Muscle of arm (tissue), 12 donors: ENCODE data around the gene CNPY4. TPM values are rescaled to one million over a fixed set of nuclear protein-coding genes. Genes with fewer than 3 reads are reported as not detected.

Experiments used
- DNase-seq: peaks from one replicate; pipeline ENCODE4 v3.0.0-alpha.2; 2013
- polyA plus RNA-seq, 12 donors: library from polyadenylated mRNA; unstranded; fragments of 120-200 nt; gene quantifications; one replicate each; pipeline ENCODE4 v1.2.1, GENCODE V29; 2013; ENCODE audit not compliant: insufficient read length in 12 of 12

Gene CNPY4
- polyA plus RNA-seq, 12 donors, result 28.6 to 50.9 (median 38.8) TPM; not detected in 1

DNA sequence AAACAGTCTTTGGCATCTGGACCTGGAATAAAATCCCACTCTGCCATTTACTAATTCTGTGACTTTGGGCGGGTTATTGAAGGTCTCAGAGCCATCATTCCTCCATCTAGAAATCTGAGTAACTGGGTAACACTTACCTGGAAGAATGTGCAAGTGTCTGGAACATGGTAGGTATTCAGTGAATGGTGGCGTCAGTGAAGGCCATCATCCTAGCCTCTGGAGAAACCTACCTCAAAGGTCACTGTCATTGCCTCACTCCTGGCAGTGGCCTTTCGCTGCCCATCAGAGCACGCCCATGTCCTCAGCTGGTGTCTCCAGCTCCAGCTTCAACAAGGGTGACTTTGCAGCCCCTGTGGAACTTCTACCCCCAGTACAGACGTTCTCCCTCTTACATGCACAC is 44.4 kb downstream of the CNPY4 start:
- no peak for DNase-seq

DNA sequence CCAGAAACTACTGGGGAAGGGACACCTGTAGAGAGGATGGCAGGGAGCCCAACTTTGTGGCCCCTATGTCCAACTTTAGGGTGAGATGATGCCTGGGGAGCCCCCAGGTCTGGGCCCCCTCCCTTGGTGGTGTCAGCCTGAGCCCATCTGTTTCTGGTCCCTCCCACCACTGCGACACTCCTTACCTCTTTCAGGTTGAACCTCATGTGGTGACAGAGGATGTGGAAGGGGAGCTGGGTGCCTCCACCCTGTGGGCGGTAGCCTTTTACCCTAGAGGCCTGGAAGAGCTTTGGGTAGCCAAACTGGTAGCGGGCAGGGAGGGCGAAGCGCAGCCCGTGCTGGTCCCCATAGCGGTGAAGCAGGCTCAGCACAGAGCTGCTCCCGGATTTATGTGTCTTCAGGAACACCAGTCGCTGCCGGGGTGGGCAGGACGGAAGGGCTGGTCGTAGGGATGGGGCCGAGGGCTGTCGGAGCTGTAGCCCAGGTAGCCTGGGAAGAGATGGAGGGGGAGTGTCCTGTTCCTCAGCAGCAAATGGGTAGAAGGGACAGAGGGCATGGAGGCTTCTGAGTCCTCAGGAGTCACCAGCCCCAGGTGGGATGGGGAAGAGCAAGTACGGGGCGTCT is 47.0 kb downstream of the CNPY4 start:
- DNase-seq, result no peak

DNA sequence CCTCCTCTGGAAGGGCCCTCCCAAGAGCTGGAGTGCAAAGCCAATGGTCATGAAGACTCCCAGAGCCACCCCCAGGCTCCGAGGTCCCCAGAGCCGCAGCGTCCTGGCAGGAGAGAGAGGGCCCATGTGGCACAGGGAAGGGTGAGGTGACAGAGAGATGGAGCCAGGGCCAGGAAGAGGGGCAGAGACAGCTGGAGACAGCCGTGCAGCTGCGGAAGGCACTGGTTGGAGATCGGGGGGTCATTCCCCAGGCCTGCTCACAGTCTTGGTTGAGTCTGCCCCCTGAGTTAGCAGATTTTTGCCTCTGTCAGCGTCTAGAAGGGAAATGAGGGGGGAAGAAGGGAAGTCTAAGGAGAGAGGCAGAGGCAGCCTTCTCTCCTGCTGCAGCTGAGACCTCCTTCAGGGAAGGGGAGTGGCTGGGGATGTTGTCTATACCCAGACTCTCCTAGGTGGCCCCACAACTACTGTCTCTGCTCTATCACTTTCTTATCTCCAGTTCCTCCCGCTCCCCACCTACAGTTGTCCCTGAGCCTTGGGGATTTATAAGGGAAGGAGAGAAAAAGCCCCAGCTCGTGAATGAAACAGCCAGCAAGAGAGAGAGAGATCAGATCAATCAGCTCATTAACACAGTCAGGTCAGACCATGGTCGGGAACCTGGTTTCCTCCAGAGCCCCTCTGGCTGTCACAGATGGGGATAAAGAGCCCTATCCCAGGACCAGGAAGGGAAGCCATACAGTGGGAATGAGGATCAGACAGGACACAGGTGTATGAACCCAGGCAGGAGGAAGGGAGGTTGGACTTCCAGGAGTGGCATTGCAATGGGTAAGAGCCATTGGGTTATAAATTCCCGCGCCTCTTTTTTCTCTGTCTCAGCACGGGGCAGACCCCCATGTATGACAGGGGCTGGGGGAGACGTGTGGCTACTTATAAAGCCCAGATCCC is 47.8 kb downstream of the CNPY4 start:
- DNase-seq, result no peak

DNA sequence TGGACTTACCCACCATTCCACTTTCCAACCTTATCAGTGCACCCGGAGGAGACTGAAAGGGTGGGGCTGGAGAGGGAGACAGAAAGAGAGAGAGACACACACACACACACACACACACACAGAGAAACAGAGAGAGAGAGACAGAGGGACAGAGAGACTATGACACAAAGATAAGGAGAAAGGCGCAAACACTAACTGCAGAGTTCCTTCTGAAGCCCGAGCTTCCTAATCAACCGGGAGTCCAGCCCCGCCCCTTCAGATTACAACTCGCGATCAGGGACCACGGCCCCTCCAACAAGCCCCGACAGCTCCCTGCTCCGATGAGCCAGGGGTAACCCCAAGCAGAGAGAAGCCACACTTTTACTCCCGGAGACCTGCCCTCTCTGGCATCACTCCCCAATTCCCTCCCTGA is 48.5 kb downstream of the CNPY4 start:
- peak; percentile 48 for DNase-seq

DNA sequence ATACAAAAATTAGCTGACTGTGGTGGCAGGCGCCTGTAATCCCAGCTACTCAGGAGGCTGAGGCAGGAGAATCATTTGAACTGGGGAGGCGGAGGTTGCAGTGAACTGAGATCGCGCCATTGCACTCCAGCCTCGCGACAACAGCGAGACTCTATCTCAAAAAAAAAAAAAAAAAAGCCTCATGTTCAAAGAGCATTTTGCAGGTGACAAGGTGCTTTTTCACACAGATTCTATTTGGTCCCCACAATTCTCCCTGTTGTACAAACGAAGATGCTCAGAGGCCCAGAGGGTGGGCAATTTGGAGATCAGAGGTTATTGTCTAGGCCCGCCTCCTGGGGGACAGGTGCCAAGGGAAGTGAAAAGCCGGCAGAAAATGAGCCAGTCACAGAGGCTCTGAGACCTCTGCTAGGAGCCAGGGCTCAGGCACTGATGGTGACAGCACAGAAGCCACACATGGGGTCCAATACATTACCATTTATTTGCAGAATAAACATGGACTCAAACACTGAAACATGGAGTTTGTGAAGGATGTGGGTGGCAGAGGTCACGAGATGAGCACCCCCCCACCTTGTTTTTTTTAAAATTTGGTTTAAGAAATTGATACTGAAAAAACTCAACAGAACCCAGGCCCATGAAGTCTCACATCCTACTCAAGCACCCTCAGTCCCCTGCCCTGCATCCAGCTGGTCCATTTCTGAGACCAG is 49.9 kb downstream of the CNPY4 start:
- no peak for DNase-seq

DNA sequence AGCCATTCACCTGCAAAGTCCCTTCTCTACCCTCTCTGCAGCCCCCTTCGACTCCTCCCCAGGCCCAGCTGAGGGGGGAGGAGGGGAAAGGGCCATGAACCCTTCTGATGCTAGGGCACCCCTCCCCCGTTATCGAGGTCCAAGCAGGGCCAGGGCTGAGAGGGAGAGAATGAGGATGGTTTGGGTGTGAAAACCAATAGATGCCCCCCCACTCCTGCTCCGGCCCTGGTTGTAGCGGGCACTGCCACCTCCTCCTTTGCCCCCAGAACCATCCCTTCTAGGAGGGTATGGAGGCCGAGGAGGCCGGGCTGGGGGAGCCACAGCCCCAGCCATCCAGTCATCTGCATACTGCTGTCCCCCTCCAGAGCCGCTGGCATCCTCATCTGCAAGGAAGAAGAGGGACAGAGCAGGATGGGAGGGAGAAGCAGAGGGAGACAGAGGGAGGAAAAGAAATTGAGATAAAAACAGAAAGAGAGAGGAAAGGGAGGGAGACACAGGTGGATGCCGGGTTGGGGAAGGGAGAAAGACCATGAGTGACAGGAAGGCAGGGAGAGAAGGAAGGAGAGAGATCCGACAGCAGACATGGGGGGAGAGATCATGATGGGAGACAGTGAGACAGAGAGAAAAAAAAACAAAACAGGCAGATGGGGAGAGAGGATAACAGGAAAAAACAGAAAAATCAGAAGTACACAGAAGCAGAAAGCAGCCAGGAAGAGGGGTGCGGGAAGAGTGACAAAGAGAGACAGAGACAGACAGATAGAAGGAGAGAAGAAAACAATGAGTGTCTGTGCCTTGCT is 50.9 kb downstream of the CNPY4 start:
- no peak for DNase-seq

DNA sequence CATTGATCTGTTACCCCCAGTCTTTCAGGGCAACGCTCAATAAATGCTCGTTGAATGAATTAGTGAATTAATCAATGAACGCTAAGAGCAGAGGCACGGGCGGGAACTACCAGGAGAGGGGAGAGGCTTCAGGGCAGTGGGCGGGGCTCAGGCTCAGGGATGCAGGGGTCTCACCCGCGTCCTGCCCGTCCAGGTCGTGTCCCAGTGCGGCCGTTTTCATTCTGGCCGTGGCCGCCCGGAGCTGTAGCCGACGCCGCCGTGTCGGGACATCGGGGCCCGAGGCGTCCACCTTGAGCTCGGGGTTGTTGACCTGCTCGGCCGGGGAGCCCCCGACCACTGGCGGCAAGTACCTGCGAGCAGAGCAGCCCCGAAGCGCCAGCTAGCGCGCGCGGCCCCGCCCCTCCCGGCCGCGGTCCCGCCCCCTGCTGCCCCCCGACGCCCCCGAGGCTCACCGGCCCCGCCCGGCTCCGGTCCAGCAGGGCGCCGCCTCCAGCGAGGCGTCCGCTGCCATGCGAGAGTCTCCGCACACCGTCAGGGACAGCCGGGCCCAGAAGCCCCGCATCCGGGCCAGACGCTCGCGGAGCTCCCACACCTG is 51.8 kb downstream of the CNPY4 start:
- DNase-seq, result no peak

DNA sequence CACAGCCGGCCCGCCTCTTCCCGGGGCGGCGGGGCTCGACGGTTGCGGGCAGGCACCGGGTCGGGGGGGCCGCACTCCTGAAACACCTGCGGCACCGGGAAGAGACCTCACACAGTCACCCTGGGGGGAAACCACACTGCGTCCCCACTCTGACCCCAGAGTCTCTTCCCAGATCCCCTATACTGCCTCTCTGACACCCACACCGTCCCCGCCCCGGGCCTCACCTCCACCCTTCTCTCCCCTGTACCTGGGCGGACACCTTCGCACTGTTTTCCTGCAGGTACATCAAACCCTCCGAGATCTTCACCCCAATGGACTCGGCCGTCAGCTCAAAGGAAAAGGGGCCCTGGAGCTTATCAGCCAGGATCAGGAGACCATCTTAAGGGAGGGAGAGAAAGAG is 52.4 kb downstream of the CNPY4 start:
- DNase-seq, result no peak

DNA sequence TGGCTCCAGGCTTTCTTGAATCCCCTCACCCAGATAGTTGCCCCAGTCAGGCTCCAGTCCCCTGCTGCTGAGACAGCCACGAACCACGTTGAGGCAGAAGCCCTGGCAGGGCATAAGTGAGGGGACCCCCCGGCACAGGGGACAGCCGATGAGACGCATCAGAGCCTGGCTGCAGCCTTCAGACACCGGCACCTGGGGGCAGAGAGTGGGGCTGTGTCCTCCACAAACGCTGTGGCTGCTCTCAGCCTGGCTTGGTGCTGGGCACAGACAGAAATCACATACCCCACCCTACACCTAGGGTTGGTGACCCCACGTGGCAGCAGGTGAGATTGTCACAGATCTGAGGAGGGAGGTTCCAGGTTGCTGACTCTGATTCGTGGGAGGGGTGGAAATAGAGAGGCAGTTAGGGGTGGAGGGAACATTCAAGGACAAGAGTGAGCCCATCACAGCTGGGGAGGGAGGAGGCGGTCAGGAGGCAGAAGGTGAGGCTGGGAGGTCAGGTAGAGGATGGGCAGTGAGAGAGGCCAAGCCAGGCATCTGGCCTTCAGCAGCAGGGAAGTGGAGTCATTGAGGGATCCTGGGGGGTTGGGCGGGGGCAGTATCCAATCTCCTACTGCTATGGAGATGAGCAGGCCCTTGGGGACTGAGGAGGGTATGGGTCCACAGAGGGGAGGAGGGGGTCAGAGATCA is 54.5 kb downstream of the CNPY4 start:
- no peak for DNase-seq

DNA sequence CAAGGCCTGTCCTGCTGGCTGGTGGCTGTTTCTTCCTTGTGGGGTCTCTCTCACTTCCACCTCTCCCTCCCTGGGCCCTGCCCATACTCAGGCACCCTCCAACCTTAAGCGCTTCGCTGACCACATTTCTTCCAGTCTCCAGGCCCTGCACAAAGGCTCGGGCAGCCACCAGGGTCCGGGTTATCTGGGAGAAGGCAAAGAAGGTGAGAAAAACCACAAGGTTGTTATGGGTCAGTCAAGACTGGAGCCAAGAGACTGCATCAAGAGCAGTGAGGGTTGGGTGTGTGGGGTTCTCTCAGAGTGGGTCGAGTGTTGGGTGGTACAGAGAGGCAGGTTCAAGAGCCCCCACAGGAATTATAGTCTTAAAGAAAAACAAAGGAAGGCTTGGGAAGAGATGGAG is 55.1 kb downstream of the CNPY4 start:
- no peak for DNase-seq

Other genes with a start within 250 kb of the CNPY4 start
- gene OR2AE1, start 242.6 kb upstream of the CNPY4 start, polyA plus RNA-seq, result under 1 TPM in 1 of 12 donors, not detected in 11; 0.23 TPM
- gene TRIM4, start 200.1 kb upstream of the CNPY4 start, polyA plus RNA-seq, result 10 to 100 TPM in 11 of 12 donors, not detected in 1; 14.4 to 24.5 (median 16.4) TPM
- gene GJC3, start 190.0 kb upstream of the CNPY4 start, polyA plus RNA-seq, result under 1 TPM in 10 of 12 donors, not detected in 2; 0.18 to 0.70 (median 0.38) TPM
- 1 to 10 TPM in 2 of 12 donors, under 1 TPM in 7, not detected in 3; 0.57 to 1.6 (median 0.69) TPM for gene AZGP1, start 143.6 kb upstream of the CNPY4 start, polyA plus RNA-seq
- gene ZKSCAN1, start 104.0 kb upstream of the CNPY4 start, polyA plus RNA-seq, result 10 to 100 TPM; 24.6 to 64.8 (median 33.1) TPM
- 10 to 100 TPM in 11 of 12 donors, not detected in 1; 13.2 to 17.9 (median 15.2) TPM for gene ZSCAN21, start 69.9 kb upstream of the CNPY4 start, polyA plus RNA-seq
- 10 to 100 TPM in 11 of 12 donors, not detected in 1; 19.9 to 34.7 (median 27.9) TPM for gene ZNF3, start 37.9 kb upstream of the CNPY4 start, polyA plus RNA-seq
- gene COPS6, start 30.7 kb upstream of the CNPY4 start, polyA plus RNA-seq, result 100 to 1,000 TPM in 2 of 12 donors, 10 to 100 TPM in 9, not detected in 1; 81.5 to 222 (median 91.3) TPM
- 10 to 100 TPM in 11 of 12 donors, not detected in 1; 55.3 to 95.5 (median 71.4) TPM for gene MCM7, start 18.2 kb upstream of the CNPY4 start, polyA plus RNA-seq
- 10 to 100 TPM in 11 of 12 donors, not detected in 1; 13.9 to 25.7 (median 22.2) TPM for gene AP4M1, start 18.0 kb upstream of the CNPY4 start, polyA plus RNA-seq
- 10 to 100 TPM in 11 of 12 donors, not detected in 1; 30.6 to 46.7 (median 35.1) TPM for gene TAF6, start 276 bp upstream of the CNPY4 start, polyA plus RNA-seq
- gene MBLAC1, start 7.3 kb downstream of the CNPY4 start, polyA plus RNA-seq, result 1 to 10 TPM in 3 of 12 donors, under 1 TPM in 7, not detected in 2; 0.37 to 1.8 (median 0.76) TPM
- gene LAMTOR4, start 29.3 kb downstream of the CNPY4 start, polyA plus RNA-seq, result 100 to 1,000 TPM in 1 of 12 donors, 10 to 100 TPM in 10, not detected in 1; 51.2 to 100 (median 59.3) TPM
- gene TRAPPC14, start 39.1 kb downstream of the CNPY4 start, polyA plus RNA-seq, result 10 to 100 TPM in 5 of 12 donors, 1 to 10 TPM in 6, not detected in 1; 7.1 to 20.3 (median 9.6) TPM
- 10 to 100 TPM in 7 of 12 donors, 1 to 10 TPM in 4, not detected in 1; 8.0 to 23.3 (median 10.7) TPM for gene GAL3ST4, start 49.0 kb downstream of the CNPY4 start, polyA plus RNA-seq
- gene GPC2, start 57.7 kb downstream of the CNPY4 start, polyA plus RNA-seq, result 10 to 100 TPM in 1 of 12 donors, 1 to 10 TPM in 10, not detected in 1; 4.0 to 13.7 (median 6.0) TPM
- 10 to 100 TPM in 9 of 12 donors, 1 to 10 TPM in 2, not detected in 1; 7.3 to 36.0 (median 18.6) TPM for gene STAG3, start 58.3 kb downstream of the CNPY4 start, polyA plus RNA-seq
- gene PVRIG, start 100.3 kb downstream of the CNPY4 start, polyA plus RNA-seq, result 10 to 100 TPM in 2 of 12 donors, 1 to 10 TPM in 8, not detected in 2; 1.3 to 12.0 (median 6.4) TPM
- gene SPDYE3, start 188.1 kb downstream of the CNPY4 start, polyA plus RNA-seq, result 1 to 10 TPM in 10 of 12 donors, not detected in 2; 5.4 to 8.7 (median 6.4) TPM
- gene PILRB, start 238.5 kb downstream of the CNPY4 start, polyA plus RNA-seq, result 10 to 100 TPM in 10 of 12 donors, 1 to 10 TPM in 1, not detected in 1; 9.9 to 55.1 (median 19.1) TPM